ENCODE measurements around the gene TNFAIP6. TPM values are rescaled to one million over a fixed set of nuclear protein-coding genes. Genes with fewer than 3 reads are reported as not detected.

The TNFAIP6 gene
- total RNA-seq, 1 experiment from 2014 or later, result 1.7 TPM

GRCh38 chr2:151422917-151423439 is 65.6 kb downstream of the TNFAIP6 start:
- H3K27ac Mint-ChIP-seq (ENCODE audit: unreplicated experiment), result no peak overlapping the region
- peaks cover 64% of the 10 kb centered on the region for H3K36me3 Mint-ChIP-seq (ENCODE audit: insufficient read depth, unreplicated experiment)
- H3K4me3 Mint-ChIP-seq (ENCODE audit: low read depth, unreplicated experiment), result no peak overlapping the region
- no peak for TF ChIP-seq CTCF (IDR thresholded peaks at IDR 0.05; ENCODE audit: unreplicated experiment)
- intact Hi-C loops (cut with micrococcal nuclease; ENCODE audit: unreplicated experiment), result no loop called here
- H3K4me1 Mint-ChIP-seq (ENCODE audit: low read depth, unreplicated experiment), result peaks cover 10% of the 10 kb centered on the region
- no peak for DNase-seq
- H3K27me3 Mint-ChIP-seq (ENCODE audit: unreplicated experiment), result no peaks in the 10 kb centered on the region
- BruUV-seq (replicated peaks), result TSS peak; percentile 2
- no peaks in the 10 kb centered on the region for H3K9me3 Mint-ChIP-seq (ENCODE audit: low read depth, unreplicated experiment)
- CTCF ChIA-PET, result no interaction called here

- BruUV-seq (replicated peaks), result no TSS peak
- Mint-ChIP-seq H3K9me3 (ENCODE audit: low read depth, unreplicated experiment) (no peaks in the 10 kb centered on the region), H3K36me3 (ENCODE audit: insufficient read depth, unreplicated experiment) (peaks cover 68% of the 10 kb centered on the region), H3K27me3 (ENCODE audit: unreplicated experiment) (no peaks in the 10 kb centered on the region), H3K4me1 (ENCODE audit: low read depth, unreplicated experiment) (peaks cover 10% of the 10 kb centered on the region), H3K27ac (ENCODE audit: unreplicated experiment) (no peak overlapping the region), H3K4me3 (ENCODE audit: low read depth, unreplicated experiment) (no peak overlapping the region)
- DNase-seq, result no peak
- CTCF ChIA-PET, result no interaction called here
- TF ChIP-seq CTCF (IDR thresholded peaks at IDR 0.05; ENCODE audit: unreplicated experiment), result no peak
- intact Hi-C loops (cut with micrococcal nuclease; ENCODE audit: unreplicated experiment), result no loop called here
These were observed 66.4 kb downstream of the TNFAIP6 start for GRCh38 chr2:151423760-151424159.

Small RNA genes within 50 kb of the gene (microRNA-seq; reads per million reads assigned to microRNA genes)
- not detected for gene MIR4773-1
- not detected for gene MIR4773-2

Other genes with a start within 250 kb of the TNFAIP6 start
- 5.2 and 6.1 TPM in 2 replicates for gene RBM43, start 95.7 kb upstream of the TNFAIP6 start, total RNA-seq (2022)
- 30.1 and 41.3 TPM in 2 replicates for gene NMI, start 67.9 kb upstream of the TNFAIP6 start, total RNA-seq (2022)
- gene RIF1, start 52.3 kb downstream of the TNFAIP6 start, total RNA-seq (2022), result 75.7 and 78.1 TPM in 2 replicates

All from Calu3 (cell line).